HG03469 (cell line): ENCODE measurements around the gene DDX19B.
A peak's percentile ranks its signal among the peaks of the same experiment; 100 is the strongest.
"Not testable (repeated sequence)": the region's sequence is repeated elsewhere in the genome, so short reads cannot be mapped to it uniquely, and the experiment has no call there.

Experiments used
- ATAC-seq: cut with Tn5 transposase; IDR thresholded peaks from one replicate; pipeline ENCODE4 v1.9.1; 2021; ENCODE audit warnings: mild to moderate bottlenecking, moderate library complexity, moderate number of reproducible peaks; ENCODE audit not compliant: unreplicated experiment

The DDX19B gene

DNA sequence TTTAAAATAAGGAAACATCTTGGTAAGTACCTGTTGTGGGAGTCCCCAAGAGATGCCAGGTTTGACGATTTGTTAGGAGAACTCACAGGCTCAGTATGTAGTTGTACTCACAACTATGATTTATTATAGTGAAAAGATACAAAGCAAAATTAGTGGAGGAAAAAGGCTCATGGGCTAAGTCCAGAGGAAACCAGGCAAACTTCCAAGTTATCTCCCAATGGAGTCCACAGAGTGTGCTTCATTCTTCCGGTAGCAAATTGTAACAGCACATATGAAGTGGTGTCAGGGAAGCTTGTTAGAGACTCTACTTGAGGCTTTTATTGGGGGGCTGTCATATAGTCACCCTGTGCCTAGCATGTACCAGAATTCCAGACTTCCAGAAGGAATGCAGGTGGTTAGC is 50.0 kb downstream of the DDX19B start:
- no peak for ATAC-seq

DNA sequence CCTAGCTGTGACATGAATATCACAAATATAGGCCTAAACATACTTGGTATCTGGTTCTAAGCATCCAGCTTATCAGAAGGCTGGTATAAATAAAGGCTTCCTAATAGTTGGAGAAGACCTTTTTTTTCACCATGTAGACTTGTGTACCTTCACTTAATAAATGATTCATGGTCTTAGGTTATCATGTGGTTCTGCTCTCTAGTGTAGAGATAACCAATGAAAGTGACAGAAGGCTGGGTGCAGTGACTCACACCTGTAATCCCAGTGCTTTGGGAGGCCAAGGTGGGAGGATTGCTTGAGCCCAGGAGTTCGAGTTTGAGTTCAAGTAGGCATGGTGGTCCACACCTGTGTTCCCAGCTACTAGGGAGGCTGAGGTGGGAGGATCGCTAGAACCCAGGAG is 50.8 kb downstream of the DDX19B start:
- ATAC-seq = no peak

- ATAC-seq = no peak
Observed at GRCh38 chr16:70359552-70359951, 60.6 kb downstream of the DDX19B start.

- ATAC-seq = no peak
Observed at GRCh38 chr16:70364399-70364798, 65.4 kb downstream of the DDX19B start.

GRCh38 chr16:70370145-70370544 is 71.2 kb downstream of the DDX19B start:
- not testable (repeated sequence) for ATAC-seq

DNA sequence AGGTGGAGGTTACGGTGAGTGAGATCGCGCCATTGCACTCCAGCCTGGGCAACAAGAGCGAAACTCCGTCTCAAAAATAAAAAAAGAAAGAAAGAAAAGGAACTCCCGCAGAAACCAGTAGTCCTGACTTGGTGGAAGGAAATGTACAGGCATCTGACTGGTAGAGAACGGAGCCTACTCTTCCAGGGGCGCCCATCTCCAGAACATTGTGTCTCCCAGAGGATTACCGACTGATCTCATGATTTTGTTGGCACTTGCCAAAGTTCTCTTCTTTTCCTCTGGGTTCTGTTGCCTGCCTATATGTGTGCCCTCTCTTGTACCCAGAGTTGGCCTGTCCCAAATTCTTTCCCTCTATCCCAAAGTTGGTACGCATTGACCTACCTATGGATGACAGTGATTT is 71.9 kb downstream of the DDX19B start:
- ATAC-seq = no peak

DNA sequence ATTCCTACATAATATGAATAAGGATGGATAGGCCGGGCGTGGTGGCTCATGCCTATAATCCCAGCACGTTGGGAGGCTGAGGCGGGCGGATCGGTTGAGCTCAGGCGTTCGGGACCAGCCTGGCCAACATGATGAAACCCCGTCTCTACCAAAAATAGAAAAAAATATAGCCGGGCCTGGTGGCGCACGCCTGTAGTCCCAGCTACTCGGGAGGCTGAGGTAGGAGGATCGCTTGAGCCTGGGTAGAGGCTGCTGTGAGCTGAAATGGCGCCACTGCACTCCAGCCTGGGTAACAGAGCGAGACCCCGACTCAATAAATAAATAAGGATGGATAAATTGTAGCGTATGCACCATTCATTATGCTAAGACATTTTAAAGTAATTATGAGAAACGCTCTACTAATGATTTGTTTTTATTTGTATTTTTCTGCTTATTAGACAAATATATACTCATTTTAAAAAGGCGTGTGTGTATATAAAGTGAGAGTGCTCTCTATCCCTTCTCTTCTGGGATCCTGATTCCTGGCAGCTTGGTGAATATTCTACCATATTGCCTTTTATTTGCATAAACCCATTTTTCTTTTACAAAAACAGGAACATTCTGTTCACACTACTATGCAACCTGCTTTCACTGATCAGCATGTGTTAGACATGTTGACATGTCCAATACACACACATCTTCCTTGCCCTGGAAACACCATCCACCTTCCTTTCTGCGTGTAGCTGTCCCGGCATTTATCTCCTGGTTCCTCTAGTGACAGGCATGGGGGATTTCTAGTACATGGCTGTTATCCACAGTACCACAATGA is 74.1 kb downstream of the DDX19B start:
- no peak for ATAC-seq

DNA sequence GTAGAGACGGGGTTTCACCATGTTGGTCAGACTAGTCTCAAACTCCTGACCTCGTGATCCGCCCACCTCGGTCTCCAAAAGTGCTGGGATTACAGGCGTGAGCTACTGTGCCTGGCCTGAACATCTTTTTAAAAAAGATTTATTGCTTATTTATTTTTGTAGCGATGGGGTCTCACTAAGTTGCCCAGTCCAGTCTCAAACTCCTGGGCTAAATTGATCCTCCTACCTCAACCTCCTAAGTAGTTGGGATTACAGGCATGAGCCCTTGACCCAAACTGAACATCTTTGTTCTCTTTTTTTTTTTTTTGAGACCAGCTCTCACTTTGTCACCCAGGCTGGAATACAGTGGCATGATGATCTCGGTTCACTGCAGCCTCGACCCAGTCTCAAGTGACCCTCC is 75.2 kb downstream of the DDX19B start:
- ATAC-seq = no peak

- no peak for ATAC-seq
Observed at GRCh38 chr16:70375636-70376611, 76.9 kb downstream of the DDX19B start.

DNA sequence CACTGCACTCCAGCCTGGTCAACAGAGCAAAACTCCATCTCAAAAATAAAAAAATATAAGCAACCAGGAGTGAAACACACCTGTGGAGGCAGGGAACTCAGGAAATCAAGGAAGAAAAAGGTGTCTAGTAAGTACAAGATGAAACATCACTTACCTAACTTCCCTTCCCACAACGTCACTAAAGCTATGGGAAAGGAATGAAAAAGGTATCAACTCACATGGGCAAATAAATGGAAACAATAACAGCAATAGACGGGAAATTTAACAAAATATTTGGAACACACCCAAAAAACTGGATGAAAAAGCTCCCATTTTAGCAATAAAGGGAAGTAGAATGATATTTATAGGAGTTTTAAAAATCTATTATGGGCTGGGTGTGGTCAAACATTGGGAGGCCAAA is 78.8 kb downstream of the DDX19B start:
- no peak for ATAC-seq

- ATAC-seq = no peak
Observed at GRCh38 chr16:70378869-70379493, 80.0 kb downstream of the DDX19B start.

GRCh38 chr16:70380248-70380918 is 81.4 kb downstream of the DDX19B start:
- ATAC-seq = no peak

DNA sequence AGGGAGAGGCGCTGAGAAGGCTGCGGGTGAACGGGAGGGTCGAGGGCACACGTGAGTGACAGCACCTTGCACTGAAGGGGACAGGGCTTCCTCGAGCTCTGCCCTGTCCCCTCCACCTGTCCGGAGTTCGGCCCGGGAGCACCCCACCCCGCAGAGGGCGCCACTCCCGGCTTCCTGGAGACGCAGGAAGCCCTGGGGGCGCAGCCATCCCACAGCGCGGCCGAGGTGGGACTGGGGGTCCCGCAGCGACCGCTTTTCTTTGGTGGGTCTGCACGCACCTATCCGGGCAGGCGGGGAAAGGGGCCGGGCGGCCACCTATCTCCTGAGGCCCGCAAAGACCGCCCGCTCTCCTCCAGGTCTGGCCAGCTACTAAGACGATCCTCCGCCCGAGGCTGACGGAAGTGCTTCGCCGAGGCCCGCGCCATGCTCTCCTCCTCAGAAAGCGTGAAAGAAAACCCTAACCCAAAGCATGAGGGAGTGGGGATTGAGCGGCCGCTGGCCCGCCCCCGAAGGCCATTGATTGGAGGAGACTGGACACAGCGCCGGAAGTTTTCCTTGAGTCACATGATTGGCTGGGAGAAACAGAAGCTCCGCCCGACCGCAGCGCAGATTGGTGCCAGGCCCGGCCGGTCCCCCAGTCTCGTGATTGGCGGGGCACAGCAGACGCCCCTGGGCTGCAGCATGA is 82.1 kb downstream of the DDX19B start:
- ATAC-seq = peak; percentile 82

GRCh38 chr16:70381604-70382342 is 82.8 kb downstream of the DDX19B start:
- ATAC-seq = peak; percentile 9

DNA sequence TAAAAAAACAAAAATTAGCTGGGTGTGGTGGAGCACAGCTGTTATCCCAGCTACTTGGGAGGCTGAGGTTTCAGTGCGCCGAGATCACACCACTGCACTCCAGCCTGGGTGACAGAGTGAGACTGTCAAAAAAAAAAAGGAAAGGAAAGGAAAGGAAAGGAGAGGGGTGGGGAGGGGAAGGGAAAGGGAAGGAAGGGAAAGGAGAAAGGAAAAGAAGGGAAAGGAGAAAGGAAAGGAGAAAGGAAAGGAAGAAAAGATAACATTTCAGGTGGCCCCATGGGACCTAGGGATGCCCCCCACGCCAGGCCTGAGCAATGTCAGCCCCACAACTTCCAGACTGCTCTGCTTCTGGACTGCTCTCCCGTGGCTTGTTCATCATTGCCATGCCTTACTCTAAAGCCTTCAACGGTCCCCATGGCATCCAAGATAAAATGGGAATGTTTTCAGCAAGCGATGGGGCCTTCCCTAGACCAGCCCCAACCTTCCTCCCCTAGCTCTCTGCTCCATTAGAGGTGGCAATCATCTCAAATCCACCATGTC is 84.5 kb downstream of the DDX19B start:
- no peak for ATAC-seq
